Stimulated activated CD4-positive, alpha-beta T cell treated with anti-CD3 and anti-CD28 coated beads, Interleukin-4, amount 100 ng/mL, for 1 hour (primary cell): ENCODE measurements around the gene MOB2.

Source experiments
- DNase-seq: peaks from one replicate; pipeline ENCODE4 v3.0.0-alpha.2; 2020

The MOB2 gene

DNA sequence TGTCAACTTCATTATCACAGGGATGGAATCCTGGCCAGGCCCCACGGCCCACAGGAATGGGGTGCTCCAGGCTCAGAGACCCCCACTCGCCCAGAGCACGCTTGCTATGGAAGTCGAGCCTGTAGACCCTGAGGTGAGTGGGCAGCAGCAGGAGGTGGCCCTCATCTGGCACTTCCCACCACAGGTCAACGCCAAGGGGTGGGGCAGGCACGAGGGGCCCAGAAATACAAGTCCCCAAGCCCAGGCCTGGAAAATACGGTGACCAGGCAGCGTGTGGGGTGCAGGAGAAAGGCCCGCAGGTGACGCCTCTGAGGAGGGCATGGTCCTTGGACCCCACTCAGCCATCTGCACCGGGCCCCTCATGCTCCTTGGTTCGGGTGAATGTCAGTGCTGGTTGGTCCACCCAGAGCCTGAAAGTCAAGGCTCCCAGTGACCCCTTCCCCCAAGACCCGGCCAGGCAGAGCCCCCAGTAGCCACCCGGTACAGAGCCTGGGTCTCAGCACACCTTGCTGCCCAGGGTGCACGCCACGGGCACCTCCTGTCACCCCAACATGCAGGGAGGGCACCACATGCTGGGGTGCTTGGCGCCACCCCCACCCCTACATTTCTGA lies 2.4 kb downstream of the MOB2 start:
- DNase-seq = no peak

- no peak for DNase-seq
Observed at GRCh38 chr11:1483445-1483961, 3.1 kb downstream of the MOB2 start.

DNA sequence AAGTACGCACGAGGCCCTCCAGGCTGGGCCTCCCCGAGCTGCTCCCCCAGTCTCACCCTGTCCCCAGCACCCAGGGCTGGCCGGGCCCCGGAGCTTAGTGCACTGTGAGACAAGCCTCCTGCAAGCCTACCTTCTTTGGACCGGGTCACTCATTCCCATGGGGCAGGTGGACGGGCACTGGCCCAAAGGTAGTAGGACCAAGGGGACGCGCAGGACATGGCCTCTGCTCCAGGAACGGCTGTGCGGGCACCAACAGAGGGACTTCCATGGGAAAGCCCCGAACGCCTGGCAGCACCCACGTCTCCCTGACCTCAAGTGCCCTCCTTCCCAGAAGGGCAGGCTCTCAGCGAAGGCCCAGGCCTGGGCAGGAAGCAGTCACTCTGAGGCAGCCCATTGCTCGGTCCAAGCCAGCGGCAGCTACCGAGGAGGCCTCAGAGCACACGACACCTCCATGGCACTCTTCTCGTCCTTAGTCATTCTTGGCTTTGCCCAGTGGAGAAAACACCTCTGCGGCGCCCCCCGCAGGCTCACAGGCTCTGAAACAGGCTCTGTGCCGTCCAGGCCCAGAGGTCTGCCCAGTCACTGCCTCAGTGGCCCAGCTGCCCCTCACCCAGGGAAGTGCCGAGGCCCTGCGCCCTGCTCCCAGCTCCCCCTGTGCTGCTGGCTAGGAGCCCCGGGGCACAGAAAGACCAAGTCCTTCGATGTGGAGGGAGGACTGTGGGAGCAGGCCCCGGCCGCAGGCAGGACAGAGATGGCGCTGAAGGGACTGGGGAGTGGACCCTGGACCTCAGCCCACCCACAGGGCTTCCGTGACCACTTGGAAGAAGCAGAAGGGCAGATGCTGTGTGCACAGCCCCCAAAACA lies 3.8 kb downstream of the MOB2 start:
- DNase-seq = no peak

GRCh38 chr11:1481861-1482441 lies 4.6 kb downstream of the MOB2 start:
- no peak for DNase-seq

- DNase-seq = no peak
Observed at GRCh38 chr11:1481483-1481825, 5.1 kb downstream of the MOB2 start.

DNA sequence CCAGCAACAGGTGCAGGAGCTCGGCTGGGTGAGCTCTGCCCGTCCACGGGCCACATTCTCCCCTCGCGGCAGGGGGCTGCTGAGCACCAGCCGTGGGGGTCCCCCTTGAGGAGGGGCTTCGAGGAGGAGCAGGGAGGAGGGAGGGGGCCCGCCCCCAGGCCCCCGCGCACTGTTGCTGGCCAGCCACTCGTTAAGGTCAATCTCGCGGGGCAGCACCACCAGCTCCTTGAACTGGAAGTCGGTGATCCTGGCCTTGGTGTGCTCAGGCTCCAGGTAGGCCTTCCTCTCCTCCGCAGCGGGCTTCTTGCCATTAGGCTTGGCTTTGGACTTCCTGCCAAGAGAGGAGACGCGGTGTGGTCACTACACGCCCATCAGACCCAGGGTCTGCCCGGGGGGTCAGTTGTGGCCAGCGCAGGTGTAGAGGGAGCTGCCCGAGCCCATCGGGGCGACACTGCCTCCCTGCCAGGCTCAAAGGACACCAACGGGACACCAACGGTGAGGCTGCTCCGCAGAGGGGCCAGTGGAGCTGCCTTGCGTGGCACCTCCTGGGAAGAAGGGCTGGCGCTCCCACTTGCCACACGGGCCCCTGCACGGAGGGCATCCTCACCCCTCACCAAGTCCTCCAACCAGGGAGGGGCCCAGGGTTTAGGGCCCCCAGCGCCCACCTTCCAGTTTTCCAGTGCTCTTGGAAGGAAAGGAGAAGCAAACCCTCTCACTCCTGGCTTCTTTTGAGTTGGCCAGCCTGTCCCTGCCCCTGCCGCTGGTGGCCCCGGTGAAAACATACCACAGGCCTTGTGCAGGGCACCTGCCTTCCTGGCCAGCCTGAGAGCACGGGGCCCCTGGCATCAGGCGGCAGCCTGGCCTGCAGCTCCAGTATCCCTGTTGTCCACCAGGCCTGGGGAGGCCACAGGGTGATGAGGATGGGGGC lies 5.8 kb downstream of the MOB2 start:
- DNase-seq = no peak

DNA sequence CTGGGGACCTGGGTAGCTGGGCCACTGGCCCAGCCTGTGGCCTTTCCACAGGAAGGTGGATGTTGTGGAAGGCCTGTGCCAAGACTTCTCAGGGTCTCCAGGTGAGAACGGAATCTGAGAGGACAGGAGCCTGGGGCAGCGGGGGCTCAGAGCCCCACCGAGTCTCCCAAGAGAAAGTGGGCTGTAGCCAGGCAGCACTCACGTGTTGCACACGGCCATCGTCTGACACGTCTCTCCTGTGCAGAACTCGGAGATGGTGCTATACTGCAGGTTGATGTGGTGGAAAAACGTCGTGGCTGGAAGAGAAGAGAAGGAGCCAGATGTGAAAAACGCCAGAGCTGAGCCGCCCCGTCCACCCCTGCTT lies 6.4 kb downstream of the MOB2 start:
- DNase-seq = no peak

DNA sequence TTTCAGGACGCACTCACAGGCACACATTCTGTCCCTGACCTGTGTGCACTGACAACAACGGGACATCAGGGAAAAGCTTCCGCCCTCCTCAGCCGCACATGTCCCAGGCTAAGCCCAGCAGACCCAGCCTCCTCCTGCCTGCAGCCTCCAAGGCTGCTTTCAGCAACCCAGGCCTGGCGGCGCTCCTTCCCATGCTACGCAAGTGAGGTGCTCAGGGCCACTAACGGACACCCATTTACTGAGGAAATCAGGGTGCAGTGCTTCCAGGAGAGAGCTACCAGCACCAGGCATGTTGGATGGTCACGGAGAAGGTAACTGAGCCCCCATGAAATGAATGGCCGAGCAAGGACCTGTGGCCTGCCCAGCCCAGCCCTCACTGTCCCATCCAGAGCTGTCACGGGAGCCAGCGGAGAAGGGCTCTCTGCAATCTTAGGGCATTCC lies 6.9 kb downstream of the MOB2 start:
- no peak for DNase-seq

DNA sequence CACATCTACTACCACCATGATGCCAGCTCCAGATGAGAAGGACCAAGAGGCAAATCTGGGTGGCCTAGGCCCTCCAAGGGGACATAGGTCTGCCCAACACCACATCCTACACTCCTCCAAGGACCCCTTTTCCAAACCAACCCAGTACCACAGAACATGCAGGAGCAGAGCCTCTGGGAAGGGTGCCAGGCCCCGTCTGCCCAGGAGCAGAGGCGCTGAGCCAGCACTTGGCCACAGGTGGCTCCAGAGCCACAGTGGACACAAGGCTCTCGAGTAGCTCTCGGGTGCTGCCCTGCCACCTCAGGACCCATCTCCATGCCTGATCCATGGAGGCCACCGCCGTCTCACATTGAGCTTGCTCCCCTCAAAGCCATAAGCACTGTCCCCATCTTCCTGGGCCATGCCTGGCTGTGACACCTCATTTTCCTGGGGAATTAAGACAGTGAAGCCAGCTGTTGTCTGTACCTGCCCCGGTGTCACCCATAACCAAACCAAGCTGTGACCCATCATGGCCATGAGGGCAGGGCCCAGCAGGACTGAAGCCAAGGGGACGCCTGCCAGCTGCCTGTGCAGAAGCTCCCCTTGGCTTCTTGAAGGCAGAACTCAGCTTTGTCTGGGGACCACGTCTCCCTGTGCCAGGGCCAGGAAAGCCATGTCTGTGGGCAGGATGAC lies 7.4 kb downstream of the MOB2 start:
- no peak for DNase-seq

DNA sequence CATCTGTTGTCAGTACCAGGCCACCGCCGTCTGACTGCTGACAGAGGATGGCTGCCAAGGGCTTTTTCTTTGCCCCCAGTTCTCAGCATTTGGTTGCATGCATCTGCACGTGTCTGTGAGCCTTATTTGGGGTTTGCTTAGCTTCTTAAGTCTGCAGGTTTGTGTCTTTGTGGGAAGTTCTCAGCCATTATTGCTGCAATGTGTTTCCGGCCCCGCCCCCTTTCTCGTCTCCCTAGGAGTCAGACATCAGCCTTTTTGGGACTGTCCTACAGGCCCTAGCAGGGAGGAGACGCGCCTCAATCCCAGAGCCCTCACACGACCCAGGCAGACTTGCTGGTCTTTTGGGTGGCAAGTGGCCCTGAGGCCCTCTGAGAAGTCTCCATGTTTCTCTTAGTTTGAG lies 8.0 kb downstream of the MOB2 start:
- no peak for DNase-seq

DNA sequence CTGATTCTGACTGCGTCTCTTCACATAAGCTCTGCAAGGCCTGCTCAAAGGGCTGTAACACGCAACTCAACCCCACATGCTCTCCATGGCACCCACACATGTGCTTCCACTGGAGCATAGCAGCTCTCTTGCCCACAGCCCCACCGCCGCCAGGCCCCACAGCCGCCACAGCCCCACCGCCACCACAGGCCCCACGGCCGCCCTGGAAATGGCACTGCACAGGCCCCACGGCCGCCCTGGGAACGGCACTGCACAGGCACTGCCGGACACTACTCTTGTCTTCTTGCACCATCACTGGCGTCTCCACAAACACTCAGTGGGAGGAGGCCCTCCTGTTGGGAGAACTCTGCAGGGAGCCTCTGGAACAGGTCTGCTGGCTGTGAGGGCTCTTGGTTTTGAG lies 8.6 kb downstream of the MOB2 start:
- no peak for DNase-seq

DNA sequence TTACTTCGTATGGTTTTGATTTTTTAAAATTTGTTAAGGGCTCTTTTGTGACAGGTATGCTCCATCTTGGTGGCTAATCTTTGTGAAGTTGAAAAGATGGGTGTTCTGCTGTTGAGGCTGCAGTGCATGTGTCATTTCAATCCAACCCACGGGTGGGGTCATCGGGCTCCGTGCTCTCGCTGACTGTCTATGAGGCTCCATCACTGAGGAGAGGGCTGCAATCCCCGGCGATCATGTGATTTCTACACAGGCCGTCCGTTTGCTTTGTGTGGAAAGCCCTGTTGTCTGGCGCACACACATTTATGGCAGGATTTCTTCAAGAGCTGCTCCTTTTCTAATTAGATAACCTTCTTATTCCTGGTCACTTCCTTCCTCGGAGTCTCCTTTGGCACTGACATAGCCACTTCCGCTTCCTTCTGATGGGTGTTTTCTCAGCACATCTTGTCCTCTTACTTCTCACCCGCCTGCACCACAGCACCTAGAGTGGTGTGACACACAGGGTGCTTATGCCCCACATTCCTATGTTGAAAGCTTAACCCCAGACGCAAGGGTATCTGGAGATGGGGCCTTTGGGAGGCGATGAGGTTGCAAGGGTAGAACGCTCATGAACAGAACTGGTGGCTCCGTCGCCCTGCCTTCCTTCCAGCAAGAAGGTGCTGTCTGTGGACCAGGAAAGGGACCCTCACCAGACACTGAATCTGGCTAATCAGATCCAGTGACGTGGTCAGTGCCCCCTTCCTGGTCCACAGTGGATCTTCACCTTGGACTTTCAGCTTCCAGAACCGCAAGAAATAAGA lies 9.4 kb downstream of the MOB2 start:
- no peak for DNase-seq

GRCh38 chr11:1475841-1476240 lies 10.7 kb downstream of the MOB2 start:
- DNase-seq = no peak

GRCh38 chr11:1473786-1474185 lies 12.8 kb downstream of the MOB2 start:
- DNase-seq = no peak

- no peak for DNase-seq
Observed at GRCh38 chr11:1473011-1473628, 13.5 kb downstream of the MOB2 start.

DNA sequence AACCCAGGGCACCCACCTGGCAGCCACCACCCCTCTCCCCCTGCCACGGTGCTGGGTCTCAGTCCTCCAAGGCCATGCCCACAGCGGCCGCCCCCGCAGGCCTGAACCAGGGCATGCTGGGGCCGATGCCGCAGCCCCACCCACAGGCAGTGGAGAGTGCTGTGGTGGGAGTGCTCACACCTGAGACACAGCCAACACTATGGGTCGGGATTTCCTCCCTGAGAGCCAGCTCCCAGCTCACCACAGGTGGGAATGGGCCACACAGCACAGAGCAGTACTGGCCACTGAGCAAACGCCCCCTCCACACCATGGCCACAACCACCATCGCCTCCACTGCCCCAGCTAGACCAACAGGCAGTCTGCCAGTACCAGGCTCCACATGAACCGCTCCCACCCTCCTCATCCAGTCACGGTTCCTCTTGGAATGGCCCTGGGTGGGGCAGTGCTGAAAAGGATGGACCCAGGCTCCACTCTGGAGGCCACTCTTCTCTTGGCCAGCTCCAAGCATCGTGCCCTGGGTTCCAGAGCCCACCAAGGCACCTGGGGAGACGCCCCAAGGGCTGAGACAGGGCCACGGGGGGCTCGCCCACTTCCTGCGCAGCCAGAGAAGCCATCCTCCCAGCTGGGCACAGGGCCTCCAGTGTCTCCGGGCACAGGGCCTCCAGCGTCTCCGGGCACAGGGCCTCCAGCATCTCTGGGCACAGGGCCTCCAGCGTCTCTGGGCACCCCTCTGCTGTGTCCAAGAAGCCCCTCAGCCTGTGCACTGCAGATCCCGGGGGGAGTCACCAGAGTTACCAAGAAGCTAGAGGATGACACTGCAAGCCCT lies 14.2 kb downstream of the MOB2 start:
- no peak for DNase-seq

- no peak for DNase-seq
Observed at GRCh38 chr11:1471736-1472135, 14.8 kb downstream of the MOB2 start.

DNA sequence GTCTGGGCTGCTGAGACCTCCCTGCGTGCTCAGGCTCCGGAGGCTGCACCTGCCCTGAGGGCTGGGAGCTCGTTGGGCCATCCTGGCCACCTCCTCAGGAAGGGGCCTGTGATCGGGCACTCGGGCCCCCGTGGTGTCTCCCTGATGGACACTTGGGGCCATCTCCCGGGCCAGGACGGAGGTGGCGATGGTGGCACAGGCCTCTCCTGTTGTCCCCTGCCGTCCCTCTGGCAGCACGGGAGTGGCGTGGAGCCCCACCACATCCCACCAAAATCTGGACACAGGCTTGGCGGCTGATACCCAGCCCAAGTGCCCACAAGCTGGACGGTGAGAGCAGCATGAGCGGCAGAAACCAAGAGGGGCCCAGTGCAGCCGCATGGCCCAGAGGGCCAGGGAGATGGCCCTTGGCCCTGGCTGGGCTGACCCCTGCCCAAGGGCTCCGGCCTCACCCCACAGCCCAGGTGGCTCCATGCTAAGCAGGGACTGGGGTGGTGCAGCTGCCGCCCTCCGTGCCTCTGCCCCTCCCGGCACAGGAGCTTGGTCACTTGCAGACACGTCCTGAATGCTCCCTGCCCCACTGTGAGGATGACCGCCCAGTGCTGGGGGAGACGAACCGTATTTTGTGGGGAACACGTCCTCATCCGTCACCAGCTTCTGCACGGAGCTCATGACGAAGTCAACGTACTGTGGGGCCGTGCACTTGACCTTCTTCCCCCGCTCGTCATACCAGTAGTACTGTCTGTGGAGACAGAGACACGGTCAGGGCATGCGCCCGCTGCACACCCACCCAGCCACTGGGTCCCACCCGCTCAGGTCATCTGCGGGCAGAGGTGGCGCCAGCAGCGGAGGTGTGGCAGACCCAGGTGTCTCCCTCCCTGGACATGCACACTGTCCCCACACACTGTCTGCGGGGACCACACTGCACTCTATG lies 15.6 kb downstream of the MOB2 start:
- no peak for DNase-seq
